HL-60 (cell line): ENCODE results near the gene LRRC43.

Experiments used
- CTCF ChIP-seq: IDR thresholded peaks from one replicate; pipeline ENCODE4 v1.5.1; 2011; ENCODE audit warnings: low read length, control low read depth, inconsistent platforms; ENCODE audit not compliant: insufficient read depth
- POLR2AphosphoS5 ChIP-seq: IDR thresholded peaks from 2 replicates; pipeline ENCODE4 v1.6.1; 2012; ENCODE audit warnings: low read depth
- REST ChIP-seq: IDR thresholded peaks from 2 replicates; pipeline ENCODE4 v1.6.1; 2012; ENCODE audit warnings: low read depth; ENCODE audit not compliant: insufficient replicate concordance

GRCh38 chr12:122158700-122159285 lies 24.1 kb upstream of the LRRC43 start:
- TF ChIP-seq CTCF, result no peak
- TF ChIP-seq POLR2AphosphoS5, result no peak
- TF ChIP-seq REST, result no peak
